Ammon's horn (tissue), 1 donor: ENCODE measurements around the gene TBC1D7.

ENCODE experiments used
- DNase-seq: peaks from one replicate; pipeline ENCODE4 v3.0.0-alpha.2; 2016; ENCODE audit warnings: low spot score

The TBC1D7 gene

GRCh38 chr6:13272131-13273046 lies 55.9 kb downstream of the TBC1D7 start:
- DNase-seq: peak; percentile 41

GRCh38 chr6:13268913-13269518 lies 59.3 kb downstream of the TBC1D7 start:
- no peak for DNase-seq

DNA sequence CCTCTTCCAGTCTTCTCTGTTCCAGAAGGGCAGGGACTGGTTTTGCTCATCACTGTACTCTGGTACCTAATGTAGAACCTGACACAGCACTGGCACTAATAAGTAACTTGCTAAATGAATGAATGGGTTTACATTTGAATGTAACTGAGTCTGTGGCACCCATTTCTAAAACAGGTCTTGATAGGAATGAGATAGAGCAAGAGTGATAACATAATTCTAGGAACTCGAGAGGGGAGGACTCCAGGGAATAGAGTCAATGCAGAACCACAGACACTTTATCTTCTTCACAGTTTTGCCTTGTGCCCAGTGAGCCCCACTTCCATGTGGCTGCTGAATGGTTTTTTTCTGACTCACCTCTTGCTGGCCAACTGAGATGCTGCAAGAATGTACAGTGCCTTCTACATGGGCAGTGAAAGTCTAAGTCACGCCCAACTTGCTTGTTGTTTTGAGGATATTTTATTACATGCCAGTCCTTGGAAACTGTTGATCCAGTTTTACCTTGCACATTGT lies 61.1 kb downstream of the TBC1D7 start:
- no peak for DNase-seq

- no peak for DNase-seq
Measured at GRCh38 chr6:13263669-13264068, 64.7 kb downstream of the TBC1D7 start.

DNA sequence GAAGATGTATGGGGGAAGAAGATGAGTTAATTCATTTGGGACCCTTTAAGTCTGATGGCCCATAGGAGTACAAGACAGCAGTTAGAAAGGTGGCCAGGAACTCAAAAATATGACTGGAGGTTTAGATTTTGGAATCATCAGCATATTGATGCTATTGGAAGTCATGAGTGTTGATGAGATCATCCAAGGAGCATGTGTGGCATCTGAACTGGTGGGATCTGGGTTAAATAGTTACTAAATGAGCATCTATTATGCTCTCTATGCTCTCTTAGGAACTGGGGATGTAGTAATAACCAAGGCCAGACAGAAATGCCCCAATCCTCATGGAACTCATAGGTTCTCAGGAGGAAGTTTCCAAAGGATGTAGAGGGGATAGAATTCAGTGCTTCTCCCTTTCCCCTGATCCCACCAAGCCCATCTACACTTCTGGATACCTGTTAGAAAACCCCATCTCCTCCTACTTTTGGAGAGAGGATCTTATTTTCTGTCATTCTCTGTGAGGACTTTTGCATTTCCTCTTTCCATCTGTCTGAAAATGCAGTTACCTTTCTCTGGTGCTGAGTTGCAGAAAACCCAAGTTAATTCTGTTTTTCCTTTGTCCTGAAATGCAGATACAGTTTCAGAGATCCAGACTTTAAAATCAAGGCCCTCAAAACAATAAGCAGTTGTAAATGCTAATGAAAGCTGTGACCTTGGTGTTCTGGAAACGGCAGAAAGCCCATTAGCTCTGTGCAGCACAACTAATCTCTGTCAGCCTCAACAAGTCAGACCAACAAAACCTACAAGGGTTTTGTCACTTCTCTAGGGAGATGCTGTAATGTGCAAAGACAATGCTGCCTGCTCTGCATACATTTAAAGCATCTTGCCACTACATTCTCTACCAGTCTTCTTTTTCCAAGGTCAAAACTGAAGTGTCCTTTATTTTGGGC lies 65.8 kb downstream of the TBC1D7 start:
- no peak for DNase-seq

DNA sequence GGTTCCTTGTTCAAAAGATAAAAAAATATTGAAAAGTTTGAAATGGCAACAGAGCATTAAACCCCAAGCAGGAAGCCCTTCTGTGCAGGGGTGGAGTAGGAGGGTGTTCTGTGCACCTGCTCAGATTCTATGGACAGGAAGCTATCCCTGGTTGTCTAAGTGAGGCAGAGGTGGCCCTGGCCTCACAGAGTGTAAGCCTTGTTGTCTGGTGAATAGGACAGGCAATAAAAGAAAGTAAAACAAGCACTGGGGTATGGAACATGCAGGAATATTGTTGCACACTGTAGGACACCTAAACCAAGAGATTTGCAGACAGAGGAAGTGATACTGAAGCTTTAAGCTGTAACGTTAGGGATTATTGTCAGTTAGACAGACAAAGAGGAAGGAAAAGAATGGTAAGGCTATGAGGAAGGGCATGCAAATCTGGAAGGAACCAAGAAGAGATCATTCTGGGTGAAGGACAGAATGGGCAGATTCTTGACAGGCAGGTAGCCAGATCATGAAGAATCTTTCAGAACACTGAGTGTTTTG lies 66.8 kb downstream of the TBC1D7 start:
- DNase-seq: peak; percentile 42

- DNase-seq: no peak
Measured at GRCh38 chr6:13260831-13261230, 67.5 kb downstream of the TBC1D7 start.

DNA sequence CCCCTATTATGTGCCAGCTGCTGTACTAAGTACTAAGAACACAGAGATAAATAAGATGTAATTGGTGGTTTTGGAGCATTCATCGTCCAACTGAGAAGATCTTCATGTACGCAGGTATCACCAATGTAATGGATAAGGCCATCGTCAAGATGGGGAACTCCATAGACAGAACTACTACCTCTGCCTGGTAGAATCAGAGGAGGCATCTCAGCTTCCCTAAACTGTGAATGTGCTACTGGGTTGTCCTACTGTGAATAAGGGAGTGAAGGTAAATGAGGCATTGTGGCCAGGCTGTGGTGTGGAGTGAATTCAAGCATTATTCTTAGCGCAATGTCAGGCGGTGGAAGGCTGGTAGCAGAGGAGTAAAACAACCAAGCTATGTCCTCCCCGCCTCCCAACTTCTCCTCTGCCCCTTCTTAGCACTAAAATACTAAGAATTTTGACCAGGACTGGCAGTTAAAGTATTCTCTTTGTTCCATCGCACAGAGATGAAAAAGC lies 68.2 kb downstream of the TBC1D7 start:
- no peak for DNase-seq

- no peak for DNase-seq
Measured at GRCh38 chr6:13259393-13259792, 68.9 kb downstream of the TBC1D7 start.

- DNase-seq: peak; percentile 39
Measured at GRCh38 chr6:13256266-13257001, 71.9 kb downstream of the TBC1D7 start.
